Neural progenitor cell (in vitro differentiated cells): ENCODE measurements around the gene FAT1. TPM values are rescaled to one million over a fixed set of nuclear protein-coding genes. Genes with fewer than 3 reads are reported as not detected.

Experiments
- DNase-seq: peaks from one replicate; pipeline ENCODE4 v3.0.0-alpha.2; 2016; ENCODE audit warnings: low spot score
- H2AFZ ChIP-seq: fragments of 200-600 bp; sonication (generic); replicated peaks from 2 replicates; pipeline ENCODE4 v1.6.1; 2016; ENCODE audit warnings: antibody characterized with exemption
- H3F3A ChIP-seq: fragments of 200-600 bp; sonication (generic); 2 replicates; pipeline ENCODE4 v1.6.1; 2016; ENCODE audit warnings: antibody characterized with exemption, low read depth
- H3K27ac ChIP-seq: fragments of 200-600 bp; sonication (generic); 2 replicates; pipeline ENCODE4 v1.5.1; 2016; ENCODE audit warnings: mild to moderate bottlenecking
- H3K27me3 ChIP-seq: fragments of 200-600 bp; sonication (generic); 2 replicates; pipeline ENCODE4 v1.6.1; 2016; ENCODE audit warnings: mild to moderate bottlenecking, moderate library complexity
- H3K36me3 ChIP-seq: fragments of 200-600 bp; sonication (generic); 2 replicates; pipeline ENCODE4 v1.5.1; 2016
- H3K4me1 ChIP-seq: fragments of 200-600 bp; sonication (generic); 2 replicates; pipeline ENCODE4 v1.6.1; 2016; ENCODE audit warnings: mixed run types
- H3K4me2 ChIP-seq: fragments of 200-600 bp; sonication (generic); 2 replicates; pipeline ENCODE4 v1.6.1; 2016
- H3K4me3 ChIP-seq: fragments of 200-600 bp; sonication (generic); 2 replicates; pipeline ENCODE4 v1.5.1; 2016
- H3K79me2 ChIP-seq: fragments of 200-600 bp; sonication (generic); 2 replicates; pipeline ENCODE4 v1.6.1; 2016; ENCODE audit warnings: low read depth
- H3K9ac ChIP-seq: fragments of 200-600 bp; sonication (generic); 2 replicates; pipeline ENCODE4 v1.6.1; 2016
- H3K9me3 ChIP-seq: fragments of 200-600 bp; sonication (generic); 2 replicates; pipeline ENCODE4 v1.5.1; 2016; ENCODE audit warnings: low read depth
- H4K20me1 ChIP-seq: fragments of 200-600 bp; sonication (generic); 2 replicates; pipeline ENCODE4 v1.6.1; 2016; ENCODE audit warnings: low read depth
- H3K27ac Mint-ChIP-seq: 3 replicates; pipeline ENCODE4 v1.8.0; 2021; ENCODE audit warnings: mixed read lengths
- H3K27me3 Mint-ChIP-seq: 2 replicates; pipeline ENCODE4 v1.8.0; 2022; ENCODE audit warnings: low read depth, mild to moderate bottlenecking, inconsistent platforms, moderate library complexity, mixed read lengths; ENCODE audit not compliant: insufficient read depth
- H3K36me3 Mint-ChIP-seq: 3 replicates; pipeline ENCODE4 v1.8.0; 2021; ENCODE audit warnings: mixed read lengths
- H3K4me1 Mint-ChIP-seq: 3 replicates; pipeline ENCODE4 v1.8.0; 2021; ENCODE audit warnings: mixed read lengths
- H3K4me3 Mint-ChIP-seq: 3 replicates; pipeline ENCODE4 v1.8.0; 2021; ENCODE audit warnings: mild to moderate bottlenecking, moderate library complexity, mixed read lengths
- H3K9me3 Mint-ChIP-seq: 3 replicates; pipeline ENCODE4 v1.8.0; 2020; ENCODE audit warnings: mixed read lengths
- CTCF ChIP-seq: fragments of 200-600 bp; sonication (generic); IDR thresholded peaks from 2 replicates; pipeline ENCODE4 v1.5.1; 2017; ENCODE audit warnings: antibody characterized with exemption, mild to moderate bottlenecking
- EZH2 ChIP-seq: fragments of 200-600 bp; sonication (generic); IDR thresholded peaks from 2 replicates; pipeline ENCODE4 v1.6.1; 2017; ENCODE audit warnings: antibody characterized with exemption, mild to moderate bottlenecking, moderate library complexity
- EZH2phosphoT487 ChIP-seq: fragments of 200-600 bp; sonication (generic); IDR thresholded peaks from 2 replicates; pipeline ENCODE4 v1.6.1; 2017; ENCODE audit warnings: antibody characterized with exemption
- total RNA-seq: library from RNA; depleted of rRNA; stranded (reverse); fragments of >200 nt; gene quantifications from 2 replicates; pipeline ENCODE4 v1.2.3, GENCODE V29; 2015; ENCODE audit warnings: low replicate concordance

Gene FAT1
- total RNA-seq, 1 donor from 2014 or later: 517 TPM

DNA sequence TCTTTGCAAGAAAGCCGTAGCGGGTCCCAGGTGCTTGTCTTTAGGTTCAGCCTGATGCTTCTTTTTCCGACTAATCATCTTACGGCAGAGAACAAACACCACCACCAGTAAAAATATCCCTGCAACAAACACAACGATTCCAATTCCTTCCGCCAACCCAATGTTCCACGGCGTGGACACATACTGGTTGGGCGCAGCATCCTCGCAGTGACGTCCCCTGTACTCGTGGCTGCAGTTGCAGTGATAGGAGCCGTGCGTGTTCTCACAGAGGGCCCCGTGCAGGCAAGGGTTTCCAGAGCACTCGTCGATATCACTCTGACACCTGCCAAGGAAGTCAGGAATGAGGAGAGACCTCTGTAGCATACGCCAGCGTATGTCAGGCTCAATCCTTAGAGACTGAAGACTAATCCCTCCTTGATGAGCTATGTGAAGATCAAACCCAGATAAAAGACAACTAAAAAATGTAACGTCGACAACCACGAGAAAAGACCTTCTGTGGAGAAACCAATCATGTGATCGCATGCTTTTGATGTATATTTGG, 126.7 kb downstream of the FAT1 start:
- Mint-ChIP-seq H3K4me3 (no peak overlapping the region), H3K4me1 (no peaks in the 10 kb centered on the region), H3K27ac (no peak overlapping the region), H3K9me3 (no peaks in the 10 kb centered on the region), H3K27me3 (peaks cover 2% of the 10 kb centered on the region), H3K36me3 (peaks cover 58% of the 10 kb centered on the region)
- Histone ChIP-seq H3K27ac (no peak overlapping the region), H4K20me1 (peaks cover 9% of the 10 kb centered on the region), H3K27me3 (no peaks in the 10 kb centered on the region), H3K4me1 (no peaks in the 10 kb centered on the region), H2AFZ (no peak overlapping the region), H3F3A (peaks cover under 1% of the 10 kb centered on the region), H3K36me3 (peaks cover 43% of the 10 kb centered on the region), H3K9ac (no peak overlapping the region), H3K4me3 (no peak overlapping the region), H3K9me3 (no peaks in the 10 kb centered on the region), H3K4me2 (no peak overlapping the region), H3K79me2 (peaks cover 20% of the 10 kb centered on the region)
- DNase-seq: no peak
- no peak for TF ChIP-seq EZH2phosphoT487
- TF ChIP-seq EZH2: no peak
- no peak for TF ChIP-seq CTCF

GRCh38 chr4:186596346-186596745, 127.3 kb downstream of the FAT1 start:
- Histone ChIP-seq H3K4me3 (no peak overlapping the region), H3K27ac (no peak overlapping the region), H3K4me1 (no peaks in the 10 kb centered on the region), H3K9me3 (no peaks in the 10 kb centered on the region), H3K79me2 (peaks cover 20% of the 10 kb centered on the region), H3K27me3 (no peaks in the 10 kb centered on the region), H3K36me3 (peaks cover 37% of the 10 kb centered on the region), H2AFZ (no peak overlapping the region), H3K9ac (no peak overlapping the region), H4K20me1 (peaks cover 15% of the 10 kb centered on the region), H3K4me2 (no peak overlapping the region), H3F3A (peaks cover 6% of the 10 kb centered on the region)
- Mint-ChIP-seq H3K4me3 (no peak overlapping the region), H3K27me3 (peaks cover 2% of the 10 kb centered on the region), H3K36me3 (peaks cover 54% of the 10 kb centered on the region), H3K9me3 (no peaks in the 10 kb centered on the region), H3K4me1 (peaks cover under 1% of the 10 kb centered on the region), H3K27ac (no peak overlapping the region)
- DNase-seq: no peak
- TF ChIP-seq CTCF: no peak
- no peak for TF ChIP-seq EZH2phosphoT487
- TF ChIP-seq EZH2: no peak

DNA sequence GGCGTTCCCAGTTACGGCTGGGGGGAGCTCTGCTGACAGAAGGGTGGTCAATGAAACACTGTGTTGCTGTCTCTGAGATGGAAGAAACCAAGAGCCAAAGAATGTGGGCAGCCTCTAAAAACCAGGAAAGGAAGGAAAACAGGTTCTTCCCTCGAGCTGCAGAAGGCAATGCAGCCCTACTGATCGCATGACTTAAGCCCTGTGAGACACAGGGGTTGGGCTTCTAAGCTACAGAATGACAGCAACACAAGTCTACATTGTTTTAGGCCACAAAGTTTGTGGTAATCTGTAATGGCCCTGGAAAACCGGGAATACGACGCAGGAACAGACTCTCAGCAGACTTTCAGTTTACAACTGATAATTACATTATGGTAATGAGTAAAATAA, 130.1 kb downstream of the FAT1 start:
- peaks cover 4% of the 10 kb centered on the region for H3K4me1 ChIP-seq
- H3K9me3 ChIP-seq: no peaks in the 10 kb centered on the region
- Mint-ChIP-seq H3K27ac (no peak overlapping the region), H3K36me3 (peaks cover 53% of the 10 kb centered on the region), H3K27me3 (peaks cover 5% of the 10 kb centered on the region), H3K9me3 (no peaks in the 10 kb centered on the region), H3K4me3 (no peak overlapping the region), H3K4me1 (peaks cover 13% of the 10 kb centered on the region)
- H3K4me3 ChIP-seq: no peak overlapping the region
- no peak overlapping the region for H3K9ac ChIP-seq
- no peak for DNase-seq
- no peak for TF ChIP-seq EZH2
- no peak for TF ChIP-seq EZH2phosphoT487
- no peak for TF ChIP-seq CTCF
- H3K79me2 ChIP-seq: peaks cover 26% of the 10 kb centered on the region
- peaks cover 11% of the 10 kb centered on the region for H3F3A ChIP-seq
- H4K20me1 ChIP-seq: peaks cover 22% of the 10 kb centered on the region
- no peak overlapping the region for H3K4me2 ChIP-seq
- no peak overlapping the region for H3K27ac ChIP-seq
- H3K27me3 ChIP-seq: no peaks in the 10 kb centered on the region
- no peak overlapping the region for H2AFZ ChIP-seq
- peaks cover 28% of the 10 kb centered on the region for H3K36me3 ChIP-seq
